NCI-H146 treated with DMSO at 0.1 percent for 48 hours (cell line): Measurements from ENCODE around the gene SPSB4.

Experiments
- DNase-seq: peaks from one replicate; lab custom pipeline; 2025; ENCODE audit not compliant: unreplicated experiment; lab: John Stamatoyannopoulos, UW

SPSB4 gene

DNA sequence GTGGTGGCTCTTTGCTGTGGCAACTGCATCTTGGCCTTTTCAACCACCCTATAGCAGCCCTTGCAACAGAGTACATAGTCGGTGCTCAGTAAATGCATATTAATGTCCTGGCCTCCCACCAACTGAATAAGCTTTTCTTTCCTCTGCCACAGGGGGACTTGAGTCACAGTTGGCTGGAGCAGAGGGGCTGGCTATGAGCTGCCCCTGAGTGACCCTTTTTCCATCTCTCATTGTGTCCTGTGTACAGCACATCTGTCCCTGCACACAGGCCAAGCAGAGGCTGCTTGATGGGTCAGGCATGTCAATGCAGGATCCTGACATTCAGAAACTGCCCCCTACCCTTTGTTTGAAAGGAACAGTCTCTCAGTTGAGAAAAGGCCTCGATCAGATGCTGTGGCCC lies 22.4 kb downstream of the SPSB4 start:
- DNase-seq: no peak

DNA sequence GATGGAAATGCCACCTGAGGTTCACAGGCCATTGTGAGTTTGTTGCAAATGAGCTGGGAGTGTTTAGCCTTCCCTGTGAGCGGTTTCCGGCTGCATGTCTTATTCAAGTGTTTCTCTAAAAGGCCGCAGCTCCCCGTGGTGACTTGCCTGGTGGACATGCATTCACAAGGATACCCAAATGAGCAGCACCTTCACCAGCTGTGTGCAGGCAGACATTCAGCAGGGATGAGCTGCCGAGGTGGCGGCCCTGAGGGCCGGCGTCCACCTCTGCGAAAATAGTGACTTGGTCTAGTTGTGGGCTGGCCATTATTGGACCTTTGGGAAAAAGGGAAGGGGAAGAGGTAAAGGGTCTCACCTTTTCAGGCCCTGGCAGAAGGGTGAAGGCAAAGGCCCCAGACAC lies 23.4 kb downstream of the SPSB4 start:
- DNase-seq: no peak

- DNase-seq: peak; percentile 95
These were observed 25.1 kb downstream of the SPSB4 start for GRCh38 chr3:141076036-141076773.

DNA sequence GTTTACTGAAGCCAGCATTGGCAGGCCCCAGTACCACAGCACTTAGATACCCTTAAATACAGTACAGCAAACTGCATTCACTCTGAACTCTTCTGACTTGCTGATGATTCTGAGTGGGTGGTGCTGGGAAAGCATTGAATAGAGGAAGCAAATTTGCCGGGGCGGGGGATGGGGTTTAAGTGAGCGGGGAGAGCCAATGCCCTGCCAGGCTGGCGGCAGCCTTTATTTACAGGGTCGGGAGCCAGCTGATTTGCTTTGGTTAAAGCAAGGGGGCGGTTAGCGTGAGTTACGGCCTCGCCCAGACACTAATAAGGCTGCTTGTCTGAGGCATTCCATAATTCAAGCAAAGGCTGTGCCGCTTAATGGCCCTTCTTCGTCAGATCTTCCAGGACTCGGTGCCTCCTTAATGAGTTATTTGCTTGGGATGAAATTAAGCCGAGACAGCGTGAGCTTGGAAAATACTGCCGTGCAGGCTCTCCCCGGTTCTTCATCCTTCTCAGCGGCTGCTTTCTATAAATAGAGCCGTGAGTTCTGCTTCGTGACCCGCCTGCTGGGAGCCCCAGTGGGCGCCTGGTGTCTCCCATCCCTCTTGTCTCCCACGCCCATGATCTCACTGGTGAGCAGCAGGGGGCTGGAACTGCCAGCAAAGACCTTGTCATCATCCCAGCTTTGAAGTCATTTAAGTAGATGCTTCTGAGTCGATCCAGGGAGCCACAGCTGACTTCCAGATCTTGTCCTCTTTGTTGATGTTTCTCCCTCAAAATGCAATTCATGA lies 25.8 kb downstream of the SPSB4 start:
- peak; percentile 82 for DNase-seq

- no peak for DNase-seq
These were observed 26.5 kb downstream of the SPSB4 start for GRCh38 chr3:141077631-141078030.

GRCh38 chr3:141078200-141078599 lies 27.1 kb downstream of the SPSB4 start:
- DNase-seq: no peak

- no peak for DNase-seq
These were observed 29.3 kb downstream of the SPSB4 start for GRCh38 chr3:141080431-141080830.

GRCh38 chr3:141081141-141081795 lies 30.1 kb downstream of the SPSB4 start:
- DNase-seq: no peak

- no peak for DNase-seq
These were observed 30.9 kb downstream of the SPSB4 start for GRCh38 chr3:141082064-141082463.

DNA sequence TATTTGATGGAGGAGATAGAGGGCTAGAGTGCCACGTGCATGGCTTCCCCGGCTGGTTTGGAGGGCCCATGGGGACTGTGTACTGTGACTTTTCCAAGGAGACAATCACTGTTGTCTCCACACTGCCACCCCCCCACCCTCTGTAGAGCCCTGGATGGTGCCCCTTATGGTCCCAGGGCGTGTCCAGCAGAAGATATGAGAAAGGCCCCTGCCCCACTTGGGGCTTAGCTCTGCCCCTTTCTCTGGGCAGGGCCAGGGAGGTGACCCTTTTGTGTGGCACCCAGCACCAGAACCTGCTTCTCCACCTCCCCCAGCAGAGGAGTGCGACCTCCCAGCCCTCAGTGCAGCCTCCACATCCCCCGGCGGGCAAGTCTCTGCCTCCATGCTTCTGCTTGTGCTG lies 32.1 kb downstream of the SPSB4 start:
- no peak for DNase-seq

- no peak for DNase-seq
These were observed 32.9 kb downstream of the SPSB4 start for GRCh38 chr3:141083836-141084649.

DNA sequence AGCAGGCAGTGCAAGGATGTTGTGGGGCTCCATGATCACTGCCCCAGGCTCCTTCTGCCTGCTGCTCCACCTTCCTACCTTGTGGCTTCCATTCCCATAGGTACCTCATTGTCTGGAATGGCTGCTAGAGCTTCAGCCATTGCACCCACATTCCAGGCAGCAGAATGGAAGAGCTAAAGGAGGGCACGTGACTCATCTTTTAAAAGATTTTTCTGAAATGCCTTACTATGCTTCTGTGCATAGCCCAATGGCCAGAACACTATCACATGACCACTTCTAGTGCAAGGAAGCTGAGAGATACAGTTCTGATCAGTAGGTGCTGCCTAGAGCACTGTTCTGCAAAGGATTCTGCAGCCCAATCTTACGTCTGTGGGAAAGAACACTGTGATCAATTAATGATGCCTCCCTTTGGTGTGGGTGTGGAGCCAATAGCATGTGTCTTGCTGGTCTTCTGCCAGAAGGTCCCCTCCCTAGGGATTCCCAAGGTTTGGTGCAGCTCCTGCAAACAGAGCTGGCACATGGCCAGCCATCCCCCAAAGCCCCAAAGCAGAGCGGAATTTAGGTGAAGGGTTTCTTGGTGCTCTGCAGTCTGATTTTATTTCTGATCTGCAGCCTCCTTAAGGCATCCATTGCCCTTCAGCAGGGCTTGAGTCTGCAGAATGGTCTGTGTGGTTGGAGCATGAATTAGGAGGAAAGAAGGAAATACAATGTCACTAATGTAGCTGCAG lies 34.4 kb downstream of the SPSB4 start:
- no peak for DNase-seq

GRCh38 chr3:141086188-141086587 lies 35.0 kb downstream of the SPSB4 start:
- DNase-seq: no peak

DNA sequence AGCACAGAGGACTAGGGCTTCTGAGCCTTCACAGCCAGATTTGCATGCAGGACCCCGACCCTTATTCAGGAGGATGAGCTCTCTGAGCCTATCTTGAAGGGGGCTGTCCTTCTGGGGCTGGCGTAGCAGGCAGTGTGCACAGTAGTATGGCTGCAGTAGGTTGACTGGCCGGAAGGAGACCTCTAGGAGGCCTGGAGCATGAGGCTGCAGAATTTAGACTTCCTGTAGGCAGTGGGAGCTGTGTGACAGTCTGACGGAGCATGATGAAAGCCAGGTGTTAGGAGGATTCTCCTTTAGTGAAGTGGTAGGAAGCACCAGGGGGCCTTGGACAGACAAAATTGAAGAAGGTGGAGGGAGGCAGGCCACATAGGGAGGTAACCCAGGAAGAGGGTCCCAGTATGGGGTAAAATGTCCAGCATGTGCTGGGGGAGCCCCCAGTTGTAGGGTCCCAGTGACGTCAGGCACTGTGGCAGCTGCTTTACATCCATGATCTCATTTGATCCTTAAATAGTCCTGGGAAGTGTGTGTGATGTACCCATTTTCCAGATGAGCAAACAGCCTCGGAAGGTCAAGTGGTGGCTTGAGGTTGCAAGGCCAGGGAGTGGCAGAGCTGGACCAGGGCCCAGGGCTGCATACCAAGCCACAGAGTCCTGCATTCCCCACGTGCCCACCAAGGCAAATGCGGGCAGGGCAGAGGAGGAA lies 36.1 kb downstream of the SPSB4 start:
- no peak for DNase-seq

DNA sequence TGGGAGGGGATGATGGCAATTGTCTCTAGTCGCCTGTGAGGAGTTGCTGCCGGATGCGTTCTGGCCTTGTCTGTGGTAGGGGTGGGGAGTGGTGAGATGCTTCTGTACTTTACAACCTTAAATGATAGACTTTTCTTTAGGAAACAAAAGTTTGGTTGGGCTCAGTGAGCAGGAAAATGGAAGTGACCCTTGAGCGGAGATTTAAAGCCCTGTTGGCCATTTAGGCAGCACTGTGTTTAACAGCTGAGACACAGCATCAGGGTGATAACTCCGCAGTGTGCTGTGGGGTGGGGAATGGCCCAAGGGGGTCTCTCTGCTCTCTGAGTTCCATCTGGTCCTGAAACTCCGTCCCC lies 36.6 kb downstream of the SPSB4 start:
- no peak for DNase-seq

GRCh38 chr3:141089339-141090152 lies 38.4 kb downstream of the SPSB4 start:
- no peak for DNase-seq

- DNase-seq: peak; percentile 48
These were observed 40.3 kb downstream of the SPSB4 start for GRCh38 chr3:141091426-141091825.

- no peak for DNase-seq
These were observed 41.5 kb downstream of the SPSB4 start for GRCh38 chr3:141092663-141093062.

DNA sequence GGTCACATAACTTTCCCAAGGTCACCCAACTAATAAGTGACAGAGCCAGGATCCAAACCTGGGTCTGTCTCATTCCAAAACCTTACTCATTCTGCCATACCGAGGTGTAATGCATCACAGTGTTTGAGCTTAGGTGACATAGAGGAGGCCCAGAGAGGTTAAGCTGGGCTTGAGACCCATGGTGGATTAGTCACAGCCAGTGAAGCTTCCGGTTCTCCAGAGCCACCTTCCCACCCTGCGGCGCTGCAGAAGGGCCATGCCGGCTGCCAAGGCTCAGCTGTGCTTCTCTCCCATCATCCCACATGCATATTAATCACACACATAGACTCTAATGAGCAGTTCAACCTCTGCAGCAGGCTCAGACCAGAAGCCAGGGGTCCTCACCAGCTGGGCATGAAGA lies 42.2 kb downstream of the SPSB4 start:
- no peak for DNase-seq
